Right cardiac atrium (tissue), 5 donors: Measurements from ENCODE around the gene CCNJL. TPM values are rescaled to one million over a fixed set of nuclear protein-coding genes. Genes with fewer than 3 reads are reported as not detected.
"Not testable (repeated sequence)": the region's sequence is repeated elsewhere in the genome, so short reads cannot be mapped to it uniquely, and the experiment has no call there.

Experiments used
- ATAC-seq, 2 donors: fragments of 200-7000 bp; cut with Tn5 transposase; one replicate each; pipeline versions ENCODE4 v1.8.0 to v1.9.1; 2020; ENCODE audit warnings: moderate library complexity in 2 of 2, mild to moderate bottlenecking in 1 of 2
- DNase-seq, 3 donors: peaks; one replicate each; pipeline ENCODE4 v3.0.0-alpha.2; 2020
- H3K27ac ChIP-seq: one replicate; pipeline ENCODE4 v1.5.1; 2013; ENCODE audit warnings: mild to moderate bottlenecking, low read length, control low read depth, moderate library complexity
- H3K27me3 ChIP-seq: one replicate; pipeline ENCODE4 v1.6.1; 2013; ENCODE audit not compliant: control insufficient read depth, insufficient read depth
- H3K4me1 ChIP-seq: one replicate; pipeline ENCODE4 v1.6.1; 2013; ENCODE audit warnings: low read length; ENCODE audit not compliant: control insufficient read depth, insufficient read depth
- H3K4me3 ChIP-seq: one replicate; pipeline ENCODE4 v1.5.1; 2013; ENCODE audit warnings: low read length, control low read depth
- H3K9me3 ChIP-seq: one replicate; pipeline ENCODE4 v1.6.1; 2013; ENCODE audit warnings: low read length; ENCODE audit not compliant: control insufficient read depth
- WGBS: extraction: QIAGEN DNeasy Blood & Tissue Kit; methylation state at CpG from one replicate; pipeline ENCODE4 v1.1.7; 2013; 5-methylcytosine and 5-hydroxymethylcytosine counted together
- intact Hi-C, 4 donors: fragments of 100-400 bp; cut with DNase I; formaldehyde crosslinking; loops; one replicate each; pipeline versions ENCODE4 v1.11.0 to v1.14.0; 2022 to 2023
- polyA plus RNA-seq: library from polyadenylated mRNA; stranded (reverse); fragments of 200-250 nt; gene quantifications from one replicate; pipeline ENCODE4 v1.2.3, GENCODE V29; 2013
- total RNA-seq, 4 donors: library from RNA; stranded (reverse); fragmentation: NEBNext Ultra II Directional; extraction: Animal tissue kit (Norgen Biotek cat#: 25700); gene quantifications; one replicate each; pipeline ENCODE4 v1.2.1, GENCODE V29; 2021
- donor health status: healthy with polysubstance abuse.
- donor health status: DM: no; HTN: yes; CAD: no.
- donor health status: DM: no; HTN: no; CAD: no.
- donor health status: DM: no; HTN: yes; CAD: no; lungs with severe emphysema.
- donor health status: DM: yes; HTN: yes; CAD: no.

The CCNJL gene
- total and polyA plus RNA-seq, 5 donors = 4.1 to 8.6 (median 5.7) TPM

DNA sequence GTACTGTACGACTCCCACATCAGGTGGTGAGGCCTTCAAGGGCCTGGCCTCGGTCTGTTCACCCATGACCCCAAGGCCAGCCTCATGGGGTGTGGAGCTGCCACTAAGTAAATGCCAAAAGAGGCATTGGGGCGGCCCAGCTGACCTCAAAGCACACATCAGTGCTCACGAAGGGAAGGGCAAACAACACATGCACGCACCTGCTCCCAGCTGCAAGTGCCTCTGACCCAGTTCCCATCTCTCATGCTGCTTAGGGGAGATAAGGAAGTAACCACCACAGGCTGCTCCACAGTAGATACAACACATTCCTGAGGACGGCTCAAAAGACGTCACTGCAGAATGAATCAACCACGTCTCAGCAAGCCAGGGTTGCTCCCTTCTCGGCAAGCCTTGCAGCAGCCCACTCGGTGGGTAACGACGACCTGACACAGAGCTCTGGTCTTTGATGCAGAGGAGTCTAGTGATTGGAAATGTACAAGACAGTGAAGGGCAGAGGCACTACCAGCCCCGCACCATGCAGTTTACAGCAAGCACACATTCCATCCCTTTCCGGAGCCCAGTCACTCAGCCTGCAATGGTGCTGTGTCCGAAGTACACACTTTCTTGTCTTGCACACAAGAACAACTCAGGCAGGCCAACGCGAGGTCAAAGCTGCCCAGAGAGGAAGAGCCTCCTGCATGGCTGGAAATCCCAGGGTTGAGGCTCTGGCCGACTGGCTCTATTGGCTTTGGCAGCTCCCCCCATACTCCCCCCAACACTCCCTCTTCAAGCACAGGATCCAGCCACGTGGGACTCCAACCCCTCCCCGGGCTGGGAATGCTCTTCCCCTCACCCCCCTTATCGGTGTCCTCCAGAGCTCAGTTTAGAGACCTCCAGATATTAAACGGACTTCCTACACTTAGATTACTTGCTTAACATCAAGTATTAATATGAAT is 51.2 kb downstream of the CCNJL start:
- intact Hi-C loops = no loop called here
- Histone ChIP-seq H3K9me3 (no peaks in the 10 kb centered on the region), H3K27me3 (no peaks in the 10 kb centered on the region), H3K4me1 (peaks cover 9% of the 10 kb centered on the region), H3K27ac (peak overlapping the region; percentile 5), H3K4me3 (no peak overlapping the region)
- peak; percentile 37 to 69 (median 63) for DNase-seq
- 30% methylated on average over 22 of the region's 22 CpGs for WGBS
- ATAC-seq = peak; percentile 81 to 91

DNA sequence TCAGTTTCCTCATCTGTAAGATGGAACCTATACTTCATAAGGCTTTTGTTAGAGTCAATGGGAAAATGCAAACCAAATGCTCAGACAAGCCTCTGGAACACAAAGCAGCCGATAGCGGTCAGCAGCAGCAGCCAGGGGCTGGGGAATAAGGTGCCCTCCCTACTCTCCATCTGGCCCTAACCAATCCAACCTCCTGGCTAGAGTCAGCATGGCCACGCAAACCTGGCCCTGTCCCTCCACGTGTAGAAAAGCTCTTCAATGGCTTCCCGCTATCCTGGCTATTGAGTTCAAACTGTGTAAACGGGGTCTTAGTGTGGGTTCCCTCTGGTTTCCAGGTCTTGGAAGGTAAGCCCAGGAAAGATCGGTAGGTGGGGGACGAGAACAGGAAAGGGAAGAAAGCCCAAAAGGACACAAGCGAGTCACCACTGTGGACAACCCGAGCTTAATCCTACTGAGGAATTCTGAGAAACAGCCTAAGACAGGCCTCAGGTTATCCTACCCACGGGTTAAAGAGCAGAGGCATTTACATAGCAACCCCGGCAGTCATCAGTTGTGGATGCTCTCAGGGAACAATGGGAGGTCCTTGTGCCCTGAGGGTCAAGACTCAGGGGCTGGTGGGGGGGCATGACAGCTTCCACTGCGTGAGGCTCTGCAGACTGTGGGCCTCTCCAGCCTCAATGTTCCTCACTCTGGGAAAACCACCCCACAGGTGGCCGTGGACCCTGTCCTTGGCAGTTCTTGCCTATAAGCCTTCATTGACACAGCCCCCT is 52.2 kb downstream of the CCNJL start:
- peaks cover 9% of the 10 kb centered on the region for H3K4me1 ChIP-seq
- intact Hi-C loops = no loop called here
- no peak overlapping the region for H3K4me3 ChIP-seq
- no peaks in the 10 kb centered on the region for H3K27me3 ChIP-seq
- DNase-seq = no peak
- no peak for ATAC-seq
- 95% methylated on average over 14 of the region's 14 CpGs for WGBS
- H3K9me3 ChIP-seq = no peaks in the 10 kb centered on the region
- no peak overlapping the region for H3K27ac ChIP-seq

DNA sequence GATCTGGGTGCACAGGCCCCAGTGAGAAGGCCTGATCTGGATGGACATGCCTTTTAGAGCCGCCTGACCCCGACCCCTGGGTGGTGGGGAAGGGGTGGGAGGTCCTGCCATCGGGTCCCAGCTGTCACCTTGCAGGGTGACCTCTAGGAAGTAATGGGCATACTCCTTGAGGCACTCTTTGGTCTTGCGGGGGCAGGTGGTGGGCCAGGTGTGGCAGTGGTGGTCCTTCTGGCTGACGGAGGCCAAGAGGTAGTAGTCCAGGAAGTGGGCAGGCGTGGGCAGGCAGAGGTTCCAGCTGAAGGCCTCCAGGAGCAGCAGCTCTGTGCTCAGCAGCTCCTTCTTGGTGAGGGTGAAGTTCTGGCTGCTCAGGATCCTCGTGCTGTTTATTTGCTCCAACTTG is 53.0 kb downstream of the CCNJL start:
- DNase-seq (no peak), ATAC-seq (no peak)
- Histone ChIP-seq H3K4me3 (no peak overlapping the region), H3K27ac (no peak overlapping the region), H3K27me3 (no peaks in the 10 kb centered on the region), H3K4me1 (peaks cover 9% of the 10 kb centered on the region), H3K9me3 (no peaks in the 10 kb centered on the region)
- intact Hi-C loops = no loop called here
- 91% methylated on average over 7 of the region's 7 CpGs for WGBS

DNA sequence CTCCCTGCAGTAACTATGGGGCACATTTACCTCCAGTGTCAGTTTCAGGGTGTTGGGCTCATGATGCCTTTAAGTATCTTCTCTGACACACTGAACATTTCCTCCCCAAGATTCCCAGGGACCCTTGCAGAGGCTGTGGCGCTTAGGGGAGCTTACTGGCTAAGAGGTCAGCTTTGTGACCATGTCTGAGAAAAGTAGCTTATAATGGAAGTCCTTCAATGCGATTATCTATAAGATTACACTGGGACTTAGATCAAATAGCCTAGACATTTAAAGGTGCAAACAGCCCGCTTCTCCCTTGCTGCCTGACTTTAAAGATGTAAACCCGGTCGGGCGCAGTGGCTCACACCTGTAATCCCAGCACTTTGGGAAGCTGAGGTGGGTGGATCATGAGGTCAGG is 57.7 kb downstream of the CCNJL start:
- no peak for ATAC-seq
- WGBS = 97% methylated on average over 6 of the region's 6 CpGs
- intact Hi-C loops = no loop called here

DNA sequence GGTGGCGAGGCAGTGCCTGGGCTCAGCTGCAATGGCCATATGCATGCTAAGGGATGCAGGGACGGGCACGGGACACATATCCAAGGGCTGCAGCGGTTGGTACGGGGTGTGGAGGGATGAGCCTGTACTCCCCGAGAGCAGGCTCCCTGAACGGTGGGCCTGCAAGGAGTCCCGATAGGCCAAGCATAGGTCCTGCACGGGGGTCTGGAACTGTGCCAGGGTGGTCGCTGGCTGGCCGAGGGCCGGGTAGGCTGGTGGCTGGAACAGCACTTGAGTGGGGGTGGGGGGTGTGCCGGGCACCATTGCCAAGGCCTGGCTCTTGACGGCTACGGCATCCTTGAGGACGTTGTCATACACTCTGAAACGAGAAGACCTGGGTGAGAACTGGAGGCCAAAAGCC is 58.9 kb downstream of the CCNJL start:
- 89% methylated on average over 17 of the region's 17 CpGs for WGBS
- H3K27me3 ChIP-seq = no peaks in the 10 kb centered on the region
- peak in 1 of 2 donors; percentile 25 for ATAC-seq
- H3K4me1 ChIP-seq = no peaks in the 10 kb centered on the region
- H3K4me3 ChIP-seq = no peak overlapping the region
- no peak overlapping the region for H3K27ac ChIP-seq
- DNase-seq = no peak
- no peaks in the 10 kb centered on the region for H3K9me3 ChIP-seq
- intact Hi-C loops = no loop called here

More for the DNA sequence above, 57.7 kb downstream of the CCNJL start:
- no peaks in the 10 kb centered on the region for H3K9me3 ChIP-seq
- no peak for DNase-seq
- no peak overlapping the region for H3K4me3 ChIP-seq
- H3K27ac ChIP-seq = no peak overlapping the region
- H3K27me3 ChIP-seq = no peaks in the 10 kb centered on the region
- H3K4me1 ChIP-seq = no peaks in the 10 kb centered on the region

DNA sequence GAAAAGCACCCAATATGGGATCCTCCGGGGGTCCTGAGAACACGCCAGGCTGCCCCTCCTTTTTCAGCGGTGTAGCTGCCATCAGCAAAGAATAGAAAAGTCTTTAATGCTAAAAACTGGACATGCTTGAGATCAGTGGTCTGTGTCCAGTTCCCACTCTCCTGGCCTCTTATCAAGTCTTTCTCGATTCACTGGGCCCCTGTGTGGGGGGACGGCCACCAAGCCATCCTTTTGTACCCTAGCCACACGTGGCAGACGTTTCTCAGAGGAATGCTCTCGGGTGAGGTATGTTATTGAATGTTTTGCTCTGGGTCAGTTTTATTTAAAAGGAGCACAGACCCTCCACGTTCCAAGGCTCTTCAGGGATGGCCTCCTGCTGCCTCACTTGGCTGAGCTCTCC is 59.4 kb downstream of the CCNJL start:
- no peaks in the 10 kb centered on the region for H3K27me3 ChIP-seq
- no peaks in the 10 kb centered on the region for H3K9me3 ChIP-seq
- H3K4me3 ChIP-seq = no peak overlapping the region
- H3K4me1 ChIP-seq = no peaks in the 10 kb centered on the region
- no peak overlapping the region for H3K27ac ChIP-seq
- ATAC-seq (no peak), DNase-seq (no peak)
- intact Hi-C loops = no loop called here
- WGBS = 92% methylated on average over 9 of the region's 9 CpGs

DNA sequence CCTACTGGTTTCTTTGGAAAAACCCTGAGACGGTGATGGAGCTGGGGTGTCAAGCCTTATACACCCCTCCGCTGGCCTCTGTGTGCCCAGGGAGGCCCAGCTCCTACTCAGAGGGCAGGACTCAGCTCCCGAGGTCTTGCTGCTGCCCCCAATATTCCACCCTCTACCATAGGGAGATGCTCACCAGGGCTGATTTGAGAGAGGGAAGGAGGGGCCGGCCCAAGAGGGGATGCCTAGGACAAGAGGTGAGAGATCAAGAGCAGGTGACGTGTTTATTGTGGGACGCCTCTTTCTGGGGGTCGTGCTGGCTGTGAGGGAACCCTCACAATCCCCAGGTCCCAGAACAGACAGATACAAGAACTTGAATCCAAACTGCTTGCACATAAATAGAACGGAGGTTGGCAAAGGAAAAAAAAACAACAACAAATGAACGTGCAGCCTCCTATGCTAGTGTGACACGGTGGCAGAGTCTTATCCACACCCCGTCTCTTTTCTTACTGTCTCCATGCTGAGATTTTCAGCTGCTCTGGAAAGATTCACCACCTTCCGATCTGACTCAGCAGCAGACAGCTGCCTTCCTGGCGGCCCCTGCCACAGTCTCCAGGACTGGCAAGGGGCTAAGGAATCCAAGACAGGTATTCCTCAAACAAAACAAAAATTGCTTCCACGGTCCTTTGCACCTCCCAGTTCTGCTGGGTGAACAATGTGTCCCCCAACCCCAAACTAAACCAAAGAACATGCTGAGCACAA is 60.8 kb downstream of the CCNJL start:
- Histone ChIP-seq H3K27me3 (no peaks in the 10 kb centered on the region), H3K4me3 (no peak overlapping the region), H3K27ac (no peak overlapping the region), H3K9me3 (no peaks in the 10 kb centered on the region), H3K4me1 (no peaks in the 10 kb centered on the region)
- no peak for DNase-seq
- WGBS = 86% methylated on average over 14 of the region's 14 CpGs
- intact Hi-C loops = no loop called here
- ATAC-seq = no peak

DNA sequence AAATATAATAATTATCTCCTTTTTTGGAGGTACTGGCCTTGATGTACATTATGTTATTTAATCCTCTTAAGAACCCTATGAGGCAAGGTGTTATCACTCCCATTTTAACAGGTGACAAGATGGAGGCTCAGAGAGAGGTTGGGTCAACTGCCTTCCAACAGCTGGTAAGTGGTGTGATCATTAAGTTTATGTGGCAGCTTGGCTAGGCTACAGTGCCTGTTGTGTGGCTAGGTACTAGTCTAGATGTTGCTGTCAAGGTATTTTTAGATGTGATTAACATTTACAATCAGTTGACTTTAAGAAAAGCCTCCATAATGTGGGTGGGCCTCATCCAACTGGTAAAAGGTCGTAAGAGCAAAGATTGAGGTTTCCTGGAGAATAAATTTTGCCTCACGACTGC is 61.5 kb downstream of the CCNJL start:
- 84% methylated on average over 2 of the region's 2 CpGs for WGBS
- H3K4me1 ChIP-seq = no peaks in the 10 kb centered on the region
- no peaks in the 10 kb centered on the region for H3K27me3 ChIP-seq
- ATAC-seq (no peak), DNase-seq (no peak)
- intact Hi-C loops = no loop called here
- H3K4me3 ChIP-seq = no peak overlapping the region
- H3K27ac ChIP-seq = no peak overlapping the region
- no peaks in the 10 kb centered on the region for H3K9me3 ChIP-seq

DNA sequence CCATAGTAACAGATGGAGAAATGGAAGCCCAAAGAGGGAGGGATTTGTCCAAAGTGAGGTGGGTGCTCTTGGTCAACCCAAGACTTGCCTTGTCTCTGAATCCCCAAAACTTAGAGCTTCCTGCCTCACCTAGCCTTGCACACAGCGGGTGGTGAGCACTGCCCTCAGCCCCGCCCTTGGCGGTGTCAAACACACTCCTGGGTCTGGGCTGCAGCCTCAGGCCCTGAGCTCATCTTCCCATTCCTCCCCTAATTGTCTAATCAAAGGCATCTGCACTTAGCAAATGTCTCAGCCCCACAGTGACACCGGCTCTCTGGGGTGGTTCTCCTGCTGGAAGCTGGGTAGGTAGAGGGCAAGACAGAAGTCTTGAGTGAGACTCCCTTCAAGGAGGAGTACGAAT is 62.1 kb downstream of the CCNJL start:
- DNase-seq (no peak), ATAC-seq (no peak)
- no peaks in the 10 kb centered on the region for H3K9me3 ChIP-seq
- no peaks in the 10 kb centered on the region for H3K4me1 ChIP-seq
- intact Hi-C loops = no loop called here
- no peak overlapping the region for H3K4me3 ChIP-seq
- WGBS = 96% methylated on average over 5 of the region's 5 CpGs
- H3K27me3 ChIP-seq = no peaks in the 10 kb centered on the region
- no peak overlapping the region for H3K27ac ChIP-seq

DNA sequence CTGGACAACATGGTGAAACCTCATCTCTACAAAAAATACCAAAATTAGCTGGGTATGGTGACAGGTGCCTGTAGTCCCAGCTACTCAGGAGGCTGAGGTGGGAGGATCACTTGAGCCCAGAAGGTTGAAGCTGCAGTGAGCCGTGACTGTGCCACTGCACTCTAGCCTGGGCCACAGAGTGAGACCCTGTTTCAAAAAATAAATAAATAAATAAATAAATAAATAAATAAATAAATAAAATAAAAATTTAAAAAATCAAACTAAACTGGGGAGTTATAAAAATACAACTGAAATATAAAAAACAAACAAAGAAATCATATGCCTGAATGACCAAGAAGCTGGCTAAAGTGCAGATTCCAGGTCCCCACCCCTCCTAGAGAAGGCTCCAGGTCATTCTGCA is 62.8 kb downstream of the CCNJL start:
- WGBS = 93% methylated on average over 1 of the region's 1 CpG
- not testable (repeated sequence) for ATAC-seq
- intact Hi-C loops = loop anchor here in 1 of 4 donors (10.0 kb wide), 1 partner anchor 95 kb away; no protein-coding TSS in a partner anchor

More for the DNA sequence above, 62.8 kb downstream of the CCNJL start:
- not testable (repeated sequence) for DNase-seq, H3K27ac ChIP-seq, H3K9me3 ChIP-seq, H3K4me1 ChIP-seq, H3K4me3 ChIP-seq, H3K27me3 ChIP-seq
